ENCODE data around the gene CCDC12.

CCDC12 gene

DNA sequence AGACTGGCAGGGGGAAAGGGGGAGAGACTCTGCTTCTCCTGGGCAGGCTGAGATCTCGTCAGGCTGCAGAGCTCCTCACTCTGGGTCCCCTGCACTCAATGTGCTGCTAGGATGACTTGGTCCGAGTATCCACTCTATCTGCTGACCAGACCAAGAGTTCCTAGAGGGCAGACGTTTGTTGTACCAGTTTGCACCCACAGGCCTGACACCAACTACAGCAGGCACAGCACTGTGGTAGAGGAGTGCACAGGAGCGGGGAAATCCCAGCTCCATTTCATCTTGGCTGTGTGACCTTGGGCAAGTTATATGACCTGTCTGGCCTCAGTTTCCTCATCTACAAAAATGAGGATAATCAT, 29.0 kb downstream of the CCDC12 start:
- TF ChIP-seq, protein P1, sequence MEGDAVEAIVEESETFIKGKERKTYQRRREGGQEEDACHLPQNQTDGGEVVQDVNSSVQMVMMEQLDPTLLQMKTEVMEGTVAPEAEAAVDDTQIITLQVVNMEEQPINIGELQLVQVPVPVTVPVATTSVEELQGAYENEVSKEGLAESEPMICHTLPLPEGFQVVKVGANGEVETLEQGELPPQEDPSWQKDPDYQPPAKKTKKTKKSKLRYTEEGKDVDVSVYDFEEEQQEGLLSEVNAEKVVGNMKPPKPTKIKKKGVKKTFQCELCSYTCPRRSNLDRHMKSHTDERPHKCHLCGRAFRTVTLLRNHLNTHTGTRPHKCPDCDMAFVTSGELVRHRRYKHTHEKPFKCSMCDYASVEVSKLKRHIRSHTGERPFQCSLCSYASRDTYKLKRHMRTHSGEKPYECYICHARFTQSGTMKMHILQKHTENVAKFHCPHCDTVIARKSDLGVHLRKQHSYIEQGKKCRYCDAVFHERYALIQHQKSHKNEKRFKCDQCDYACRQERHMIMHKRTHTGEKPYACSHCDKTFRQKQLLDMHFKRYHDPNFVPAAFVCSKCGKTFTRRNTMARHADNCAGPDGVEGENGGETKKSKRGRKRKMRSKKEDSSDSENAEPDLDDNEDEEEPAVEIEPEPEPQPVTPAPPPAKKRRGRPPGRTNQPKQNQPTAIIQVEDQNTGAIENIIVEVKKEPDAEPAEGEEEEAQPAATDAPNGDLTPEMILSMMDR (conservative IDR thresholded peaks at IDR 0.05; ENCODE audit: low read depth, low read length) = no peak
- Histone ChIP-seq H3K36me3 (ENCODE audit: insufficient read depth) (no peaks in the 10 kb centered on the region), H3K9ac (no peak overlapping the region), H3K4me1 (ENCODE audit: low read depth, poor library complexity, severe bottlenecking) (peaks cover 16% of the 10 kb centered on the region), H4K20me1 (ENCODE audit: insufficient read depth) (no peaks in the 10 kb centered on the region), H3K4me3 (IDR thresholded peaks at IDR 0.05; ENCODE audit: insufficient read depth, low read depth, low read length) (no peak overlapping the region), H3K27me3 (ENCODE audit: insufficient read depth, low read depth) (no peaks in the 10 kb centered on the region), H3K4me2 (no peak overlapping the region), H3K79me2 (ENCODE audit: insufficient read depth, low read depth) (peaks cover 57% of the 10 kb centered on the region; the same call in 1 of the 2 replicates), H2AFZ (ENCODE audit: low read depth) (no peak overlapping the region), H3K27ac (no peak overlapping the region)

DNA sequence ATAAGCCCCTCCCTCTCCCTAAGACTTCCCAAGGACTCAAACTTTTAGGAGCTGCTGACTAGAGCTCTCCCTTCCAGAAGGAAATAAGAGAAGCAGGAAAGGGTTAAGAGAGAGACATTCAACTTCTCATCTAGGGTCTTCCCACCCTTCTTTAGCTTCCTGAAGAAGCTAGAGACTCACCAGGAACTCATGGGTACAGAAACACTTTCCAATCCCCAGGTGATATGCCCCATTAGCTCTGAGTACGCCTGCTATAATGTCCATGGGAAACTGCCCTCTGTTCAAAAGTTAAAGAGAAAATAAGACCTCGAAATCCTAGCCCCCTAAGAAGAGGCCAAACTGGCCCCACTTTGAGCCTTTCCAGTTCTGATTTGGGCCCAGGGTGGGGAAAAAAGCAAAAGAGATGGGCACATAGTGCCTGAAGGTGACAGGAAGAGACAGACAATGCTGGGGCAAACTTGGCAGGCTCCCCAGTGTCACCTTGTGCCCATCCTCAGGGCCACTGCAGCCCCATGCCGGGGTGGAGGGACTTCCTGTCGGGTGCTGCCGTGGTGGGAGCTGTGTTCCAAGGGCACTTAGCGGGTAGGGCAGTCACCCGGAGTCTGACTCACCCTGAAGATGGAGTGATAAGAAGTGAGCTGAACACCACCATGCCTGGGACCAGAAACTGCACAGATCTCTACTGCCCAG, 29.5 kb downstream of the CCDC12 start:
- Histone ChIP-seq H3K27ac (no peak overlapping the region), H3K27me3 (ENCODE audit: insufficient read depth, low read depth) (no peaks in the 10 kb centered on the region), H2AFZ (ENCODE audit: low read depth) (no peak overlapping the region), H3K4me3 (IDR thresholded peaks at IDR 0.05; ENCODE audit: insufficient read depth, low read depth, low read length) (no peak overlapping the region), H3K36me3 (ENCODE audit: insufficient read depth) (no peaks in the 10 kb centered on the region), H3K79me2 (ENCODE audit: insufficient read depth, low read depth) (peaks cover 52% of the 10 kb centered on the region; the same call in 1 of the 2 replicates), H4K20me1 (ENCODE audit: insufficient read depth) (no peaks in the 10 kb centered on the region), H3K4me2 (no peak overlapping the region), H3K9ac (no peak overlapping the region), H3K4me1 (ENCODE audit: low read depth, poor library complexity, severe bottlenecking) (peaks cover 16% of the 10 kb centered on the region)
- TF ChIP-seq, protein P1 (conservative IDR thresholded peaks at IDR 0.05; ENCODE audit: low read depth, low read length) = no peak

DNA sequence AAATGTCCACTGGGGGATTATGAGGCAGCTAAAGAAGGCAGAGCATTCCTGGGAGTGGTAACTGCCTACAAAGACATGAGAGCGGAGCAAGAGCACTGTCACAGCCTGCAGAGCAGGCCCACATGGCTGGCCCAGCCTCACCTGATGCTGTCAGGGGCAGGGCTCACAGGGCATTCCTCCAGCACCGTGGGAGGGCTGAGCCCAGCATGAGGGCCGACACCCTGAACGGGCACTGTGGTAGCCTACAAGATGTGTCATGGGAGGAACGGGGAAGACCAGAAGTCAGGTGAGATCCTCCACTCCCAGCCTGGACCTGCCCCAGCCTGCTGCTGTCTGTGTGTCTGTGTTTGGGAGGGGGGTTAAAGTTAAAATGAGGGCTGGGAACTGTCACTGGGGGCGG, 30.1 kb downstream of the CCDC12 start:
- Histone ChIP-seq H3K79me2 (ENCODE audit: insufficient read depth, low read depth) (peaks cover 49% of the 10 kb centered on the region; the same call in 1 of the 2 replicates), H3K27me3 (ENCODE audit: insufficient read depth, low read depth) (no peaks in the 10 kb centered on the region), H3K9ac (no peak overlapping the region), H3K27ac (no peak overlapping the region), H3K4me2 (no peak overlapping the region), H2AFZ (ENCODE audit: low read depth) (no peak overlapping the region), H4K20me1 (ENCODE audit: insufficient read depth) (no peaks in the 10 kb centered on the region), H3K36me3 (ENCODE audit: insufficient read depth) (no peaks in the 10 kb centered on the region), H3K4me1 (ENCODE audit: low read depth, poor library complexity, severe bottlenecking) (peaks cover 16% of the 10 kb centered on the region), H3K4me3 (IDR thresholded peaks at IDR 0.05; ENCODE audit: insufficient read depth, low read depth, low read length) (no peak overlapping the region)
- TF ChIP-seq, protein P1 (conservative IDR thresholded peaks at IDR 0.05; ENCODE audit: low read depth, low read length) = no peak

DNA sequence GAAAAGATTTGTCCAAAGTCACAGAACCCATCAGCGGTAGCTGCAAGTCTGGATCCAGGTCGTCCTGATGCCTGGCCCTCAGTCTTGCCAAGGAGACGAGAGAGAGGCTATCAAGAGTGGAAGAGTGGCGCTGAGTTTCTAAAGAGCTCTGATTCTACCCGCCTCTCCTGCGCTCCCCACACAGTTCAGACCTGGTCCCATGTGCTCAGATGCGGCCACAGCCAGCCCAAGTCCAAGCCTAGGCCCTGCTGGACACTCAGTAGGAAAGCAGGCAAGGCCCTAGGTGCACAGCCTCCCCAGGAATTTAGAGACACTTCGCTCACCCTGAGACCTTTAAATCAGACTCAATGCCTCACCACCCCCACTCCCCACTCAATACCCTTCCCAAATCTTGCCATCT, 32.4 kb downstream of the CCDC12 start:
- peaks cover 30% of the 10 kb centered on the region; the same call in 1 of the 2 replicates for H3K79me2 ChIP-seq (ENCODE audit: insufficient read depth, low read depth)
- no peak overlapping the region for H2AFZ ChIP-seq (ENCODE audit: low read depth)
- H3K27ac ChIP-seq = no peak overlapping the region
- no peak overlapping the region for H3K4me3 ChIP-seq (IDR thresholded peaks at IDR 0.05; ENCODE audit: insufficient read depth, low read depth, low read length)
- no peaks in the 10 kb centered on the region for H4K20me1 ChIP-seq (ENCODE audit: insufficient read depth)
- no peak overlapping the region for H3K4me2 ChIP-seq
- H3K36me3 ChIP-seq (ENCODE audit: insufficient read depth) = no peaks in the 10 kb centered on the region
- H3K4me1 ChIP-seq (ENCODE audit: low read depth, poor library complexity, severe bottlenecking) = peaks cover 3% of the 10 kb centered on the region
- H3K27me3 ChIP-seq (ENCODE audit: insufficient read depth, low read depth) = no peaks in the 10 kb centered on the region
- TF ChIP-seq, protein P1 (conservative IDR thresholded peaks at IDR 0.05; ENCODE audit: low read depth, low read length) = no peak
- H3K9ac ChIP-seq = no peak overlapping the region
